HG03095 (cell line): ENCODE results near the gene BORCS5.
"Not testable (repeated sequence)": the region's sequence is repeated elsewhere in the genome, so short reads cannot be mapped to it uniquely, and the experiment has no call there.

Source experiments
- ATAC-seq: cut with Tn5 transposase; IDR thresholded peaks from one replicate; pipeline ENCODE4 v1.9.1; 2021; ENCODE audit warnings: moderate library complexity; ENCODE audit not compliant: unreplicated experiment

The BORCS5 gene

GRCh38 chr12:12453635-12454034, 96.8 kb downstream of the BORCS5 start:
- ATAC-seq: no peak

- ATAC-seq: no peak
Observed at GRCh38 chr12:12454315-12454714, 97.4 kb downstream of the BORCS5 start.

GRCh38 chr12:12456637-12457036, 99.8 kb downstream of the BORCS5 start:
- ATAC-seq: no peak

- ATAC-seq: no peak
Observed at GRCh38 chr12:12460935-12461922, 104.4 kb downstream of the BORCS5 start.

GRCh38 chr12:12461923-12462315, 105.0 kb downstream of the BORCS5 start:
- no peak for ATAC-seq

- ATAC-seq: no peak
Observed at GRCh38 chr12:12465522-12465921, 108.6 kb downstream of the BORCS5 start.

GRCh38 chr12:12466157-12466556, 109.3 kb downstream of the BORCS5 start:
- ATAC-seq: no peak

- no peak for ATAC-seq
Observed at GRCh38 chr12:12467264-12467663, 110.4 kb downstream of the BORCS5 start.

GRCh38 chr12:12467688-12468261, 110.9 kb downstream of the BORCS5 start:
- no peak for ATAC-seq

GRCh38 chr12:12468575-12468974, 111.7 kb downstream of the BORCS5 start:
- no peak for ATAC-seq

- ATAC-seq: no peak
Observed at GRCh38 chr12:12469386-12469785, 112.5 kb downstream of the BORCS5 start.

- no peak for ATAC-seq
Observed at GRCh38 chr12:12470751-12471306, 114.0 kb downstream of the BORCS5 start.

- not testable (repeated sequence) for ATAC-seq
Observed at GRCh38 chr12:12471982-12472961, 115.4 kb downstream of the BORCS5 start.

GRCh38 chr12:12473223-12473622, 116.3 kb downstream of the BORCS5 start:
- no peak for ATAC-seq

- ATAC-seq: peak; percentile 18
Observed at GRCh38 chr12:12474471-12474928, 117.6 kb downstream of the BORCS5 start.

GRCh38 chr12:12474931-12475795, 118.3 kb downstream of the BORCS5 start:
- peak; percentile 94 for ATAC-seq

- ATAC-seq: no peak
Observed at GRCh38 chr12:12476857-12477531, 120.1 kb downstream of the BORCS5 start.

GRCh38 chr12:12477532-12477890, 120.6 kb downstream of the BORCS5 start:
- ATAC-seq: no peak

- ATAC-seq: no peak
Observed at GRCh38 chr12:12480074-12480473, 123.2 kb downstream of the BORCS5 start.
